ENCODE data around the gene PATE2.

PATE2 gene

GRCh38 chr11:125778728-125779127 lies at the start of gene PATE2:
Gene PATE2 (minus strand): TSS chr11:125778828. CDS start chr11:125778773, 55 bp downstream.
- no peak for DNase-seq

DNA sequence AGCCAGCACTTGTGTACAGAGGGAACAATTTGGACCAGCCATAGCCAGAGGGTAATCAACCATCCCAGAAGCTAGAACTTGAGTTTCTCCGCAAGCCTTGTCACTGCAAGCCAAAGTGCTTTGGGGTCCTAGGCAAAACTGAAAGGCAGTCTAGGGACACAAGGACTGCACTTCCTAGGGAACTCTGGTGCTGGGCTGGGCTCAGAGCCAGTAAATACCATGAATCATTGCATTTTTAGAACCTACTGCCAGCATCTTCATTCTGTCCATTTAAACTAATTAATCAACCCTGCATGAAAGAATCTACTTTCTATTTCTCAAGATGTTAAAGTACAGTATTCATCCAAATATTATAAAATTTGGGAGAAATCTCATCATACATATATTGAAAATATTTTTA lies 29.3 kb upstream of the PATE2 start:
- DNase-seq, result no peak

DNA sequence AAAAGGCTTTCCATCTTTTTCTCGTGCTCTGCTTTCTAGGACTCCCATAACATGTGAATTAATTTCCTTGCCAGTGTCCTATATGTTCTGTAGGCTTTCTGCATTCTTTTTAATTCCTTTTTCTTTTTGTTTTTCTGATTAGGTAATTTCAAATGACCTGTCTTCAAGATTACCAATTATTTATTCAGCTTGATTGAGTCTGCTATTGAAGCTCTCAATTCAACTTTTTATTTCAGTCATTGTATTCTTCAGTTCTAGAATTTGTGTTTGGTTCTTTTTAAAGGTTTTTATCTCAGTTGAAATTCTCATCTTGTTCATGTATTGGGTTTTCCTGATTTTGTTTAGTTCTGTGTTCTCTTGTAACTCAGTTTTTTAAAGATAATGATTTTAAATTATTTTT lies 23.8 kb upstream of the PATE2 start:
- DNase-seq, result no peak

DNA sequence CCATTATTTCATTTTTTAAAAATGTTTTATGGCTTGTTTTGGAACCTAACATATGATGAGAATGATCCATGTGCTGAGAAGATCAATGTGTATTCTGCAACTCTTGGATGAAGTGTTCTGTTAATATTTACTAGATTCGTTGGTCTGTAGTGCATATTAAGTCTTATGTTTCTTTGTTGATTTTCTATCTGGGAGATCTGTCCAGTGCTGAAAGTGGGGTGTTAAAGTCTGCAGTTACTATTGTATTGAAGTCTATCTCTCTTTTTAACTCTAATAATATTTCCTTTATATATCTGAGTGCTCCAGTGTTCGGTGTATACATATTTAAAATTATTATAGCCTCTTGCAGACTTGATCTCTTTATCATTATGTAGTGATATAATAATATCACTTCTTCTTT lies 21.2 kb upstream of the PATE2 start:
- no peak for DNase-seq

- no peak for DNase-seq
Observed at GRCh38 chr11:125797641-125798040, 19.0 kb upstream of the PATE2 start.

DNA sequence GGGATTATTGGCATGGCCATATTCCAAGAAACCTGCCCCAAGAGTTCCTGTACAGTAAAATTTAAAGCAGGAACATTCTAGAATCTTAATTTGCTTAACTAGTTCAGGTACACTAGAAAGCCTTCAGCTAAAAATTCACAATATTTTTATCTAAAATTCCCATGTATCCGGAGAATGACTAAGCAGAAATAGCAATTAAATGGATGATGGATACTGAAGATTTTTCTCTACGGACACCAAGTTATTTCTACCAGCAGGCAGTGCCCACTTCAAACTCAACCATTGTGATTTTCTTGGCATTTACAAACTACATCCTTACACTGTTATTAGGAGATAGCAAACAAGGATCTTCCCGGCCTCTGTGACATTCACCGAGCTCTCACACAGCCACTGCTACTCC lies 12.2 kb upstream of the PATE2 start:
- DNase-seq, result no peak

DNA sequence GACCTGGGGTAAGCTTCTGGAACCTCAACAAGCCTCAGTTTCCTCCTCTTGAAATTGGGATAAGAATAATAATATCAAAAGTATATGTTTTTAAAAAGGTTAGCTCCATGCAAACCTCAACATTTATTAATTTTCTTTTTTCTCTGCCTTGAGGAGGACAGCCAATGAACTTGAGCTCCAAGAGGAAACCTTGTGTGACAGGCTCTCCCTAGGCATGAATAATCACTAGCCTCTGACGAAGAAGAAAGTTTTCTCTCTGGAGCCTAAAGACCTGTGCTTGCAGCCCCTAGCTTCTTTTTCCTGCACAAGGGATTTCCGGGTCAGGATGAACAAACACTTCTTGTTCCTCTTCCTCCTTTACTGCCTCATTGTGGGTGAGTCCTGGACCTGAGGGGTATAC lies 9.2 kb upstream of the PATE2 start, which contains the start of gene PATE3:
Gene PATE3 (plus strand): TSS at position 301 of the 400 bp plus-strand sequence. CDS start 25 bp downstream, at position 326.
- no peak for DNase-seq

- DNase-seq, result no peak
Observed at GRCh38 chr11:125784678-125785077, 6.0 kb upstream of the PATE2 start.

DNA sequence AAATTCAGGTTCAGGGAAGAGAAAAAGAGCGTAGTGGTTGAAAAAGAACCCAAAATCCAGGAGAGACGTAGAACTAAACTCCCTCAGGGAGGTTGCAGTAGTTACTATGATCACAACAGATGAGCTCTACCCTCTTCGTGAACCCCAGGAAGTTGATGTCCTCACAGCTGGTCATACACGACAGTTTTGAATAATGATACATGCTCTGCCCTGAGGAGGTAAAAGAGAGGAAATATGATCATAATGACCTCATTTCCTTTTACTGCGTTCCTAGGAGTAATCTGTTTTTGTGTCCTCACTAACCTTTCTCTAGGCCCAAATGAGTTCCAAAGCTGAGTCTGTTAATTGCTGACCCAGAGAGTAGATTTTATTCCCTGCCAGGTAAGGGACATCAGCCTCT lies 1.3 kb downstream of the PATE2 start:
- DNase-seq, result no peak

DNA sequence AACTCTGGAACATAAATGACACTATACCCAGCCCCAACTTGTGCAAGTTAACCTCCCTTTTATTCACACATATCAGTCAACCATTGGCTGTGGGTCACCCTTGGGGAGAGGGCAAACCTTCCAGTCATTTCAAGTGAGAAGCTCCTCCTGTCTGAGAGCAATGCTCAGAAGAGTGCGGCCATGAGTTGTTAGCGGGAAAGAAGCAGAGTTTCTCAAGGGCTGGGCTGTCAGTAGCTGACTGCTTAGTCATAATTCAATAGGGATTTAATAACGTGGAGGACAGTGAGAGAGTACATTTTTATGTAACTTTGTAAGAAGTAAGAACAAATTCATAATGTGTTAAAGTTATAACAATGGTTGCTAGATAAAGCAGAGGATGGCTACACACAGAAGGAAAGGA lies 5.1 kb downstream of the PATE2 start:
- DNase-seq, result no peak

- DNase-seq, result no peak
Observed at GRCh38 chr11:125772834-125773505, 5.7 kb downstream of the PATE2 start.

- DNase-seq, result no peak
Observed at GRCh38 chr11:125770583-125770982, 8.0 kb downstream of the PATE2 start.

DNA sequence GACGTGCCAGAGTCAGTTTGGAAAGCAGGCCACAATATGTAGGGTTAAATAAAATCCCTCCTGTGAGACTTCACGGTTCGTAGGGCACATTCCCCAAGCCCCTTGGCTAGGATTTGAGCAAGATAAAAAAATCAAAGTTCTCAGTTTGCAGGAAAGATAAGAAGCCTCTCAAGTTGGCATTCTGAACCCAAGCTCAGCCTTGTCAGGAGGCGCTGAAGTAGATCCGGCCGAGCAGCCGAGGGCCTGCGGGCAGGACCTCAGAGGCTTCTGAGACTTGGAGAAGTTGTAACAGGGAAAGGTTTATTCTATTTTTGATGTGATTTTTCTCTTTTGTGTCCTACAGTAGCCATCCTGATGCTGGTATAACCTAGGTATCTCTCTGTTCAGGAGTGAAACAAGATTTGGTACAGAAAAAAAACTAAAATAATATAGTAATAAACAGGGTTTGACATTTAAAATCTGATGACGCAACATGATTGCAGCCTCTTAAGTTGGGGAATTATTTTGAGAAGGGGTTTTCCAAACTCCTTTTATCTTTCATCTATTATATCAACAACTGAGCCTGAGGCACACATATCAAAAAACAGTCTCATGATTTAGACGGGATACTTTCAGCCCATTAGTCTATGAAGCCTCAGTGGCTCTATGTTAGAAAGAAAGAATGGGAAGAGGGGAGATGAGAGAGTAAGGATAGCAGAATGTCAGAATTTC lies 10.1 kb downstream of the PATE2 start:
- DNase-seq, result no peak

DNA sequence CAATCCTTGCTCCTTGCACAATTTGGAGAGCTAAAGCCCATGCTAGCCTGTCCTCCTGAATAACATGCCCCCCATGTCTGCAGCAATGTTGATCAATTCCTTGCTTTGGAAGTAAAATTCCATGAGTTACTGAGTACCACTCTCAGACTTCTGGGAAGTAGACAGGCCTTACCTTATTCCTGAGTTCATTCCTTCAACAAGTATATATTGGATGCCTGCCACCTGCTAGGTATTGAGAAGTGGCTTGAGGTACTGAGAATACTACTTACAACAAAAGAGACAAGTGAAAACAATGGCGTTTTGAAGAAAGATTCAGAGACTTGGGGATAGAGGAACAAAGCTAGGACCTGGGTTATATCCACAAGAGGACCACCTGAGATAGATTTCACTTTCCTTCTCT lies 12.4 kb downstream of the PATE2 start:
- no peak for DNase-seq

- DNase-seq, result no peak
Observed at GRCh38 chr11:125763483-125763882, 15.1 kb downstream of the PATE2 start.

- DNase-seq, result no peak
Observed at GRCh38 chr11:125762445-125762844, 16.2 kb downstream of the PATE2 start.

DNA sequence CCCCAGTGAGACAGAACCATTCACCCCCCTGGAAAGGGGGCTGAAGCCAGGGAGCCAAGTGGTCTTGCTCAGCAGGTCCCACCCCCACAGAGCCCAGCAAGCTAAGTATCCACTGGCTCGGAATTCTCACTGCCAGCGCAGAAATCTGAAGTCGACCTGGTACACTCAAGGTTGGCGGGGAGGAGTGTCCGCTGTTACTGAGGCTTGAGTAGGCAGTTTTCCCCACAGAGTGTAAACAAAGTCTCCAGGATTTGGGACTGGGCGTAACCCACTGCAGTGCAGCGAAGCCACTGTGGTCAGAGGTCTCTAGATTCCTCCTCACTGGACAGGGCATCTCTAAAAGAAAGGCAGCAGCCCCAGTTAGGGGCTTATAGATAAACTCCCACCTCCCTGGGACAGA lies 22.6 kb downstream of the PATE2 start:
- DNase-seq, result no peak

DNA sequence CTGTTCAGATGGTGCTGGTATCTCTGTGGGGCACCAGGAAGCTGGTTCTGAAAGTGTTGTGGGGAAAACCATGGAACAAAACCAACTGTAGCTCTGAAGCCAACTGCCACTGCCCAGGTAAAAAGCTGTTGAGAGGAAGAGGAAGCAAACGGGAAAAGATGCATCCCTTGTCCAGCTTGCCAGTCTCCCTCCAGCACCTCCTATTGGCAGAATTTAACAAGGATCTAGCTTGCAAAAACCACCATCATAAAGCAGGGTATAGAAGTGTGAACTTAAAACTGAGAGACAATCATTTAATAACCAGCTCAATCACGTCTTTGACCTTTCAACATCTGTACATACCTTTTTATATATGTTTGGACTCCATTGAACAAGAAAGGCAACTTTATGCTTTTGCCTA lies 28.0 kb downstream of the PATE2 start:
- DNase-seq, result no peak

DNA sequence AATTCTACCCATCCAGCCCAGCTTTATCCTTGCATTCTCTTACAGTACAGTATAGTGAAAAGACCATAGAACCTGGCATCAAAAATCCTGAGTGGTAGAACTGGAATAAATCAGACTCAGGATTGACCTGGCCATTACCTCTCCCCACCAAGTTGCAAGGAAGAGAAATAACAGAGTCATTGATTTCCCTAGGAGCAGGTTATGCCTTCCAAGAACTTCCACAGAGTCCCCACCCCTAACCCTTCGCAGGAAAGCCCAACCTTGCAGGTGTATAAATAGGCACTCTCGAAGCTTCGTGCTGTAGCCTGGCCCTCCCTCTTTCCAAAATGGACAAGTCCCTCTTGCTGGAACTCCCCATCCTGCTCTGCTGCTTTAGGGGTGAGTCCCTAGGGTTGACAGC lies 32.6 kb downstream of the PATE2 start, which contains the start of gene PATE1:
Gene PATE1 (plus strand): TSS at position 301 of the 400 bp plus-strand sequence. CDS start 26 bp downstream, at position 327.
- DNase-seq, result no peak

GRCh38 chr11:125743681-125744080 lies 34.9 kb downstream of the PATE2 start:
- DNase-seq, result no peak

DNA sequence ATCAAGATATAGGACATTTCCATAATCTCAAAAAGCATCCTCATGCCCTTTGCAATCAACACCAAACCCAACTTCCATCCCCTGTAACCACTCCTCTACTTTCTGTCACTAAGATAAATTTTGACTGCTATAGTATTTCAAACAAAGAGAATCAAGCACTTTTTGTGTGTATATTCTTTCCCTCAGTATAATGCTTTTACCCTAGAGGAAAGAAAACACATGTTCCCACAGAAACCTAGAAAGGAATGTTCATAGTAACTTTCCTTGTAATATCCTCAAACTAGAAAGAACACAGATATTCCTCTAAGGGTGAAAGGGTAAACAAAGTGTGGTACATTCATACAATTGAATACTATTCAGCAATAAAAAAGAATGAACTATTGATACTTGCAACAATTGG lies 38.0 kb downstream of the PATE2 start:
- DNase-seq, result no peak

DNA sequence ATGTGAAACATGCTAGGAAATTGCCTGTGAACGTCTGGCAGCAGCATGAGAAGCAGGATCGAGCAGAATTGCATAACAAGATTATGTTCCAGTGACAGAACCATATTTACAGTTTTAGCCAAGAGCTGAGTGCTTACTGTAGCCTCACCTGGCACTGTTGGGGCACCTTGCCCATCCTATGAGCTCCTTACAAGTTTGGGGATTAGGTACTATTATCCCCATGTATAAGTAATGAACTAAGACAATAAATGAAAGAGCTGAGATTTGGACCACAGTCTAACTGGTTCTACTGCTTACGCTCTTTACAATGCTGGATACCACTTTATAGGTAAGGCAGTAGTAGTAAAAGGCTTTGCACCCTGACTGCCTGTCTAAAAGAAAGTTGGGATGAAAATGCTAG lies 49.7 kb downstream of the PATE2 start:
- DNase-seq, result no peak
